ENCODE results near the gene LIPC. TPM values are rescaled to one million over a fixed set of nuclear protein-coding genes. Genes with fewer than 3 reads are reported as not detected.

The LIPC gene
- polyA plus RNA-seq, 1 experiment: 0.31 TPM

DNA sequence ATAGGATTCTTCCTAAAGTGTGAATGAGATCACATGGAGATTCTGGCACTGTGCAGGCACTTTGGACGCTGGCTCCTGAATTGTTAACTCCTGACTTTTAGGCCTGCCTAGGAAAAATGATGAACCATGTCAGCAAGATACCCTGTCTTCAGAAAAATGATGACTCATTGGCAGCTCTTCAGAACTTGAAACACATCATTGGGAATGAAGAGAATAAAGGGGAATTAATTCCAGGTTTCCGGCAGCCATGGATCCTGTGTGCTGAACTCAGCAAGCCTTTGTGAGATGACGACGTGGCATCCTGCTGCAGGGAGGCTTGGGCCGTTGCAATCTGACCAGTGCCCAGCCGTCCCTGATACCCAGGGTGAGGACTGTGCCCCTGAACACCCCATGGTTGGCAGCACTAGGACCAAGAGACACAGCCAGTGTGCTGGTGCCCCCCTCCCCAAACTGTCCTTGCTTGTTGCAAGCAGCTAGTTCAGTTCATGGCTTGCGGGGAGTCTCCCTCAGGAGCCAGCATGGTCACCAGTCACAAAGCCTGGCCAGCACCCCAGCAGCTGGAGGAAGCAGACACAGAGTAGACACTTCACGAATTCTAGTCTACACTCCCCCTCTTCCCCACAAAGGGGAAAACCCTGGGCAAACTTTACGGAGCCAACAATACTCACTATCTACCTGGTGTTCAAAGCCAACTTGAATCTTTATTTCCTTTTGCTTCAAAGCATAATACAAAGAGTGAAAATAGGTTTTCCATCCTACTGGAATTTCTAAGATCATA lies 7.8 kb upstream of the LIPC start:
- no peak for DNase-seq (ENCODE audit: low read depth)
- TF ChIP-seq, protein P1, sequence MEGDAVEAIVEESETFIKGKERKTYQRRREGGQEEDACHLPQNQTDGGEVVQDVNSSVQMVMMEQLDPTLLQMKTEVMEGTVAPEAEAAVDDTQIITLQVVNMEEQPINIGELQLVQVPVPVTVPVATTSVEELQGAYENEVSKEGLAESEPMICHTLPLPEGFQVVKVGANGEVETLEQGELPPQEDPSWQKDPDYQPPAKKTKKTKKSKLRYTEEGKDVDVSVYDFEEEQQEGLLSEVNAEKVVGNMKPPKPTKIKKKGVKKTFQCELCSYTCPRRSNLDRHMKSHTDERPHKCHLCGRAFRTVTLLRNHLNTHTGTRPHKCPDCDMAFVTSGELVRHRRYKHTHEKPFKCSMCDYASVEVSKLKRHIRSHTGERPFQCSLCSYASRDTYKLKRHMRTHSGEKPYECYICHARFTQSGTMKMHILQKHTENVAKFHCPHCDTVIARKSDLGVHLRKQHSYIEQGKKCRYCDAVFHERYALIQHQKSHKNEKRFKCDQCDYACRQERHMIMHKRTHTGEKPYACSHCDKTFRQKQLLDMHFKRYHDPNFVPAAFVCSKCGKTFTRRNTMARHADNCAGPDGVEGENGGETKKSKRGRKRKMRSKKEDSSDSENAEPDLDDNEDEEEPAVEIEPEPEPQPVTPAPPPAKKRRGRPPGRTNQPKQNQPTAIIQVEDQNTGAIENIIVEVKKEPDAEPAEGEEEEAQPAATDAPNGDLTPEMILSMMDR (IDR thresholded peaks at IDR 0.05; ENCODE audit: insufficient read depth, low read depth, low read length): no peak
- no peaks in the 10 kb centered on the region for H3K36me3 ChIP-seq (ENCODE audit: control insufficient read depth, insufficient read depth, low read length)
- no peak overlapping the region for H3K4me3 ChIP-seq (ENCODE audit: low read depth, low read length)
- H3K27me3 ChIP-seq (ENCODE audit: control insufficient read depth, insufficient read depth, low read length): no peaks in the 10 kb centered on the region
- ChIA-PET POLR2A (no interaction called here), CTCF (no interaction called here)

GRCh38 chr15:58424722-58425121 lies 7.1 kb upstream of the LIPC start:
- ChIA-PET POLR2A (no interaction called here), CTCF (no interaction called here)
- TF ChIP-seq, protein P1 (IDR thresholded peaks at IDR 0.05; ENCODE audit: insufficient read depth, low read depth, low read length): no peak
- no peak for DNase-seq (ENCODE audit: low read depth)
- Histone ChIP-seq H3K36me3 (ENCODE audit: control insufficient read depth, insufficient read depth, low read length) (no peaks in the 10 kb centered on the region), H3K27me3 (ENCODE audit: control insufficient read depth, insufficient read depth, low read length) (no peaks in the 10 kb centered on the region), H3K4me3 (ENCODE audit: low read depth, low read length) (no peak overlapping the region)

GRCh38 chr15:58425185-58425584 lies 6.6 kb upstream of the LIPC start:
- Histone ChIP-seq H3K36me3 (ENCODE audit: control insufficient read depth, insufficient read depth, low read length) (no peaks in the 10 kb centered on the region), H3K27me3 (ENCODE audit: control insufficient read depth, insufficient read depth, low read length) (no peaks in the 10 kb centered on the region), H3K4me3 (ENCODE audit: low read depth, low read length) (no peak overlapping the region)
- ChIA-PET CTCF (no interaction called here), POLR2A (no interaction called here)
- no peak for DNase-seq (ENCODE audit: low read depth)
- TF ChIP-seq, protein P1 (IDR thresholded peaks at IDR 0.05; ENCODE audit: insufficient read depth, low read depth, low read length): no peak

DNA sequence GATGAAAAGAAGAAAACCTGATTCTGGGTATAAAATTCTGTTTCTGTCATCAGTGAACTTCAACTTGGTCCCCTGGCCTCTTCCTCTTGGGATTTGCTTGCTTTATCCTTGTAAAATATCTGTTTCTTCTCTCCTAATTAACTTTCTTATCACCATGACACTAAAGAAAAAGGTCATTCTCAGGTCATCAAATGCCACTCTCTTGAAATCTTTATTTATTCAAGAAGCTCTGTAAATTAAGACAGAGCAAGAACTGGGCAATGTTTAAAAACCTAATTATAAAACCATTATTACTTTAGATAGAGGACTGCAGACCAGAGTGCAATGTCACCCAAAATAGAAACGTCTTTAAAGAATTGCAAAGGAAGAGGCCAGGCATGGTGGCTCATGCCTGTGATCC lies 6.0 kb upstream of the LIPC start:
- Histone ChIP-seq H3K27me3 (ENCODE audit: control insufficient read depth, insufficient read depth, low read length) (no peaks in the 10 kb centered on the region), H3K36me3 (ENCODE audit: control insufficient read depth, insufficient read depth, low read length) (no peaks in the 10 kb centered on the region), H3K4me3 (ENCODE audit: low read depth, low read length) (no peak overlapping the region)
- TF ChIP-seq, protein P1 (IDR thresholded peaks at IDR 0.05; ENCODE audit: insufficient read depth, low read depth, low read length): no peak
- no peak for DNase-seq (ENCODE audit: low read depth)
- ChIA-PET POLR2A (no interaction called here), CTCF (no interaction called here)

GRCh38 chr15:58426501-58426900 lies 5.3 kb upstream of the LIPC start:
- H3K4me3 ChIP-seq (ENCODE audit: low read depth, low read length): no peak overlapping the region
- no peaks in the 10 kb centered on the region for H3K27me3 ChIP-seq (ENCODE audit: control insufficient read depth, insufficient read depth, low read length)
- TF ChIP-seq, protein P1 (IDR thresholded peaks at IDR 0.05; ENCODE audit: insufficient read depth, low read depth, low read length): no peak
- no peak for DNase-seq (ENCODE audit: low read depth)
- CTCF ChIA-PET: interaction anchor here (1.0 to 1.1 kb wide), 2 partner anchors 9 to 10 kb away, joined by 3 to 4 read pairs; no protein-coding TSS in a partner anchor
- H3K36me3 ChIP-seq (ENCODE audit: control insufficient read depth, insufficient read depth, low read length): no peaks in the 10 kb centered on the region
- POLR2A ChIA-PET: no interaction called here

Measured in BJ (cell line).